ENCODE data around the gene ANKRD31.

Gene ANKRD31

GRCh38 chr5:75279321-75279720 is 42.6 kb upstream of the ANKRD31 start:
- no peak for ATAC-seq

DNA sequence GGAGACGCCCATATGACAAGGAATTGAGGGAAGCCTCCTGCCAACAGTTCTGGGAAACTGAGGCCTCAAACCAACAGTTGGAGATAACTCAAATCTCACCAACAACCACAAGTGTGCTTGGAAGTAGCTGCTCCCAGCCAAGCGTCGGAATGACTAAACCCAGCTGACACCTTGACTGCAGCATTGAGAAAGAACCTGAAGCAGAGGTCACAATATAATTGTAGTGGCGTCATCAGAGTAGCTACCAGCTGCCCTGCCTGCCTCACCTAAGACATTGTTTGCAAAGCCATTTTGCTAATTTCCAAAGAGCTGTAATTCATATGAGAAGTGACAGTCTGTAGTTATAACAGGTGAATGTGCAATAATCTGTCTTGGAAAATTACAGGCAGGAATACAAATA is 40.8 kb upstream of the ANKRD31 start:
- ATAC-seq: no peak
- TF ChIP-seq ZNF565 (CRISPR knock-in tag; conservative IDR thresholded peaks at IDR 0.05; ENCODE audit: low read depth): no peak
- no peak for TF ChIP-seq BACH2 (CRISPR knock-in tag; IDR thresholded peaks at IDR 0.05; ENCODE audit: borderline replicate concordance)
- no peak for TF ChIP-seq SNAI2 (CRISPR knock-in tag; IDR thresholded peaks at IDR 0.05)
- TF ChIP-seq ZC3H10 (CRISPR knock-in tag; IDR thresholded peaks at IDR 0.05): no peak
- no peak for TF ChIP-seq OSR1 (CRISPR knock-in tag; IDR thresholded peaks at IDR 0.05)
- no peak for TF ChIP-seq ZFP3 (CRISPR knock-in tag; IDR thresholded peaks at IDR 0.05)
- TF ChIP-seq, protein P1, sequence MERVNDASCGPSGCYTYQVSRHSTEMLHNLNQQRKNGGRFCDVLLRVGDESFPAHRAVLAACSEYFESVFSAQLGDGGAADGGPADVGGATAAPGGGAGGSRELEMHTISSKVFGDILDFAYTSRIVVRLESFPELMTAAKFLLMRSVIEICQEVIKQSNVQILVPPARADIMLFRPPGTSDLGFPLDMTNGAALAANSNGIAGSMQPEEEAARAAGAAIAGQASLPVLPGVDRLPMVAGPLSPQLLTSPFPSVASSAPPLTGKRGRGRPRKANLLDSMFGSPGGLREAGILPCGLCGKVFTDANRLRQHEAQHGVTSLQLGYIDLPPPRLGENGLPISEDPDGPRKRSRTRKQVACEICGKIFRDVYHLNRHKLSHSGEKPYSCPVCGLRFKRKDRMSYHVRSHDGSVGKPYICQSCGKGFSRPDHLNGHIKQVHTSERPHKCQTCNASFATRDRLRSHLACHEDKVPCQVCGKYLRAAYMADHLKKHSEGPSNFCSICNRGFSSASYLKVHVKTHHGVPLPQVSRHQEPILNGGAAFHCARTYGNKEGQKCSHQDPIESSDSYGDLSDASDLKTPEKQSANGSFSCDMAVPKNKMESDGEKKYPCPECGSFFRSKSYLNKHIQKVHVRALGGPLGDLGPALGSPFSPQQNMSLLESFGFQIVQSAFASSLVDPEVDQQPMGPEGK (CRISPR knock-in tag; IDR thresholded peaks at IDR 0.05; ENCODE audit: borderline replicate concordance): no peak
- no peak for TF ChIP-seq ESRRG (CRISPR knock-in tag; IDR thresholded peaks at IDR 0.05)
- TF ChIP-seq ZFP30 (CRISPR knock-in tag; IDR thresholded peaks at IDR 0.05): no peak
- no peak for TF ChIP-seq RARB (CRISPR knock-in tag; IDR thresholded peaks at IDR 0.05)
- TF ChIP-seq, protein P2, sequence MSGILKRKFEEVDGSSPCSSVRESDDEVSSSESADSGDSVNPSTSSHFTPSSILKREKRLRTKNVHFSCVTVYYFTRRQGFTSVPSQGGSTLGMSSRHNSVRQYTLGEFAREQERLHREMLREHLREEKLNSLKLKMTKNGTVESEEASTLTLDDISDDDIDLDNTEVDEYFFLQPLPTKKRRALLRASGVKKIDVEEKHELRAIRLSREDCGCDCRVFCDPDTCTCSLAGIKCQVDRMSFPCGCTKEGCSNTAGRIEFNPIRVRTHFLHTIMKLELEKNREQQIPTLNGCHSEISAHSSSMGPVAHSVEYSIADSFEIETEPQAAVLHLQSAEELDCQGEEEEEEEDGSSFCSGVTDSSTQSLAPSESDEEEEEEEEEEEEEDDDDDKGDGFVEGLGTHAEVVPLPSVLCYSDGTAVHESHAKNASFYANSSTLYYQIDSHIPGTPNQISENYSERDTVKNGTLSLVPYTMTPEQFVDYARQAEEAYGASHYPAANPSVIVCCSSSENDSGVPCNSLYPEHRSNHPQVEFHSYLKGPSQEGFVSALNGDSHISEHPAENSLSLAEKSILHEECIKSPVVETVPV (CRISPR knock-in tag; IDR thresholded peaks at IDR 0.05): no peak
- no peak for TF ChIP-seq TCF4 (CRISPR knock-in tag; IDR thresholded peaks at IDR 0.05; ENCODE audit: borderline replicate concordance)
- TF ChIP-seq, protein P3, sequence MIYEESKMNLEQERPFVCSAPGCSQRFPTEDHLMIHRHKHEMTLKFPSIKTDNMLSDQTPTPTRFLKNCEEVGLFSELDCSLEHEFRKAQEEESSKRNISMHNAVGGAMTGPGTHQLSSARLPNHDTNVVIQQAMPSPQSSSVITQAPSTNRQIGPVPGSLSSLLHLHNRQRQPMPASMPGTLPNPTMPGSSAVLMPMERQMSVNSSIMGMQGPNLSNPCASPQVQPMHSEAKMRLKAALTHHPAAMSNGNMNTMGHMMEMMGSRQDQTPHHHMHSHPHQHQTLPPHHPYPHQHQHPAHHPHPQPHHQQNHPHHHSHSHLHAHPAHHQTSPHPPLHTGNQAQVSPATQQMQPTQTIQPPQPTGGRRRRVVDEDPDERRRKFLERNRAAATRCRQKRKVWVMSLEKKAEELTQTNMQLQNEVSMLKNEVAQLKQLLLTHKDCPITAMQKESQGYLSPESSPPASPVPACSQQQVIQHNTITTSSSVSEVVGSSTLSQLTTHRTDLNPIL (CRISPR knock-in tag; IDR thresholded peaks at IDR 0.05; ENCODE audit: low read depth): no peak
- TF ChIP-seq, protein P4, sequence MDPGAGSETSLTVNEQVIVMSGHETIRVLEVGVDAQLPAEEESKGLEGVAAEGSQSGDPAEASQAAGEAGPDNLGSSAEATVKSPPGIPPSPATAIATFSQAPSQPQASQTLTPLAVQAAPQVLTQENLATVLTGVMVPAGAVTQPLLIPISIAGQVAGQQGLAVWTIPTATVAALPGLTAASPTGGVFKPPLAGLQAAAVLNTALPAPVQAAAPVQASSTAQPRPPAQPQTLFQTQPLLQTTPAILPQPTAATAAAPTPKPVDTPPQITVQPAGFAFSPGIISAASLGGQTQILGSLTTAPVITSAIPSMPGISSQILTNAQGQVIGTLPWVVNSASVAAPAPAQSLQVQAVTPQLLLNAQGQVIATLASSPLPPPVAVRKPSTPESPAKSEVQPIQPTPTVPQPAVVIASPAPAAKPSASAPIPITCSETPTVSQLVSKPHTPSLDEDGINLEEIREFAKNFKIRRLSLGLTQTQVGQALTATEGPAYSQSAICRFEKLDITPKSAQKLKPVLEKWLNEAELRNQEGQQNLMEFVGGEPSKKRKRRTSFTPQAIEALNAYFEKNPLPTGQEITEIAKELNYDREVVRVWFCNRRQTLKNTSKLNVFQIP (CRISPR knock-in tag; IDR thresholded peaks at IDR 0.05; ENCODE audit: borderline replicate concordance, low read depth): no peak
- TF ChIP-seq CSDC2 (CRISPR knock-in tag; IDR thresholded peaks at IDR 0.05): no peak
- no peak for TF ChIP-seq ZNF8 (CRISPR knock-in tag; IDR thresholded peaks at IDR 0.05)

More at GRCh38 chr5:75279321-75279720, 42.6 kb upstream of the ANKRD31 start:
- no peak for TF ChIP-seq BACH2 (CRISPR knock-in tag; IDR thresholded peaks at IDR 0.05; ENCODE audit: borderline replicate concordance)
- no peak for TF ChIP-seq ZC3H10 (CRISPR knock-in tag; IDR thresholded peaks at IDR 0.05)
- TF ChIP-seq ZFP3 (CRISPR knock-in tag; IDR thresholded peaks at IDR 0.05): no peak
- no peak for TF ChIP-seq ZFP30 (CRISPR knock-in tag; IDR thresholded peaks at IDR 0.05)
- TF ChIP-seq SNAI2 (CRISPR knock-in tag; IDR thresholded peaks at IDR 0.05): no peak
- TF ChIP-seq CSDC2 (CRISPR knock-in tag; IDR thresholded peaks at IDR 0.05): no peak
- no peak for TF ChIP-seq PPARA (CRISPR knock-in tag; IDR thresholded peaks at IDR 0.05; ENCODE audit: borderline replicate concordance)
- TF ChIP-seq, protein P1 (CRISPR knock-in tag; IDR thresholded peaks at IDR 0.05; ENCODE audit: borderline replicate concordance): no peak
- no peak for TF ChIP-seq TCF4 (CRISPR knock-in tag; IDR thresholded peaks at IDR 0.05; ENCODE audit: borderline replicate concordance)
- no peak for TF ChIP-seq ZNF70 (CRISPR knock-in tag; IDR thresholded peaks at IDR 0.05)
- TF ChIP-seq RARB (CRISPR knock-in tag; IDR thresholded peaks at IDR 0.05): no peak
- TF ChIP-seq, protein P2 (CRISPR knock-in tag; IDR thresholded peaks at IDR 0.05): no peak
- TF ChIP-seq ARNTL (CRISPR knock-in tag; IDR thresholded peaks at IDR 0.05; ENCODE audit: borderline replicate concordance, low read depth): no peak
- no peak for TF ChIP-seq TOX (CRISPR knock-in tag; IDR thresholded peaks at IDR 0.05; ENCODE audit: borderline replicate concordance)
- TF ChIP-seq, protein P5, sequence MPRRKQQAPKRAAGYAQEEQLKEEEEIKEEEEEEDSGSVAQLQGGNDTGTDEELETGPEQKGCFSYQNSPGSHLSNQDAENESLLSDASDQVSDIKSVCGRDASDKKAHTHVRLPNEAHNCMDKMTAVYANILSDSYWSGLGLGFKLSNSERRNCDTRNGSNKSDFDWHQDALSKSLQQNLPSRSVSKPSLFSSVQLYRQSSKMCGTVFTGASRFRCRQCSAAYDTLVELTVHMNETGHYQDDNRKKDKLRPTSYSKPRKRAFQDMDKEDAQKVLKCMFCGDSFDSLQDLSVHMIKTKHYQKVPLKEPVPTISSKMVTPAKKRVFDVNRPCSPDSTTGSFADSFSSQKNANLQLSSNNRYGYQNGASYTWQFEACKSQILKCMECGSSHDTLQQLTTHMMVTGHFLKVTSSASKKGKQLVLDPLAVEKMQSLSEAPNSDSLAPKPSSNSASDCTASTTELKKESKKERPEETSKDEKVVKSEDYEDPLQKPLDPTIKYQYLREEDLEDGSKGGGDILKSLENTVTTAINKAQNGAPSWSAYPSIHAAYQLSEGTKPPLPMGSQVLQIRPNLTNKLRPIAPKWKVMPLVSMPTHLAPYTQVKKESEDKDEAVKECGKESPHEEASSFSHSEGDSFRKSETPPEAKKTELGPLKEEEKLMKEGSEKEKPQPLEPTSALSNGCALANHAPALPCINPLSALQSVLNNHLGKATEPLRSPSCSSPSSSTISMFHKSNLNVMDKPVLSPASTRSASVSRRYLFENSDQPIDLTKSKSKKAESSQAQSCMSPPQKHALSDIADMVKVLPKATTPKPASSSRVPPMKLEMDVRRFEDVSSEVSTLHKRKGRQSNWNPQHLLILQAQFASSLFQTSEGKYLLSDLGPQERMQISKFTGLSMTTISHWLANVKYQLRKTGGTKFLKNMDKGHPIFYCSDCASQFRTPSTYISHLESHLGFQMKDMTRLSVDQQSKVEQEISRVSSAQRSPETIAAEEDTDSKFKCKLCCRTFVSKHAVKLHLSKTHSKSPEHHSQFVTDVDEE (CRISPR knock-in tag; IDR thresholded peaks at IDR 0.05): no peak
- TF ChIP-seq ZNF565 (CRISPR knock-in tag; conservative IDR thresholded peaks at IDR 0.05; ENCODE audit: low read depth): no peak
